Stimulated activated CD8-positive, alpha-beta memory T cell treated with anti-CD3 and anti-CD28 coated beads, Interleukin-7, amount 100 ng/mL, for 48 hours (primary cell): ENCODE data around the gene CENPE.
A peak's percentile ranks its signal among the peaks of the same experiment; 100 is the strongest.

Experiments used
- DNase-seq, 2 donors: peaks; one replicate each; pipeline ENCODE4 v3.0.0-alpha.2; 2020; ENCODE audit warnings: low read depth in 1 of 2; ENCODE audit errors: extremely low read depth in 1 of 2

The CENPE gene

DNA sequence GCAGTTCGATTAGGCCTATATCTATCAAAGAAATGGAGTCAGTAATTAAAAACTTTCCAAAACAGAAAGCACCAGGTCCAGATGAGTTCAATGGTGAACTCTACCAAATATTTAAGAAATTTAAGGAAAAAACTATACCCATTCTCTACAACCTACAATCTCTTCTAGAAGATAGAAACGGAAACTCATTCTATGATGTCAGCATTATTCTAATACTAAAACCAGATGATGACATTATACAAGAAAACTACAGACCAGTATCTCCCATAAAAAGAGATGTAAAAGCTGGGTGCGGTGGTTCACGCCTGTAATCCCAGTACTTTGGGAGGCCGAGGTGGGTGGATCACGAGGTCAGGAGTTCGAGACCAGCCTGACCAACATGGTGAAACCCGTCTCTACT, 69.0 kb downstream of the CENPE start:
- DNase-seq, result no peak

DNA sequence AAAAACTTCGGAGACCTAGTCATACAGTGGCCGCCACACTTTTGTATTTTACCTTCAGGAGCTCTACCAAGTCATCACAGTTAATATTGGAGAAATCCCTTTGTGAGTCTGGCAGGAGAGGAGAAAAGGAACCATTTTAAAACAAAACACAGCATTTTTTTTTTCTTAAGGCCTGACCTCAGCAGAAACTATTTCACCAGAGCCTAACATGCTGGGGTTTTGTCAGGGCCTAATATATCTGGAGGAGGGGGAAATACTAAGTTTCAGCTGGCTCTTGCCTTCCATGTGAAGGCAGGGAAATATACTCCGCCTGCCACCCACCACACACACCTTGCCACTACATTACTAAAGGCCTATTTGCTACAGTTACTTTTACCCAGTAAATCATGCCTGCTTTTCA, 72.0 kb downstream of the CENPE start:
- DNase-seq, result no peak

DNA sequence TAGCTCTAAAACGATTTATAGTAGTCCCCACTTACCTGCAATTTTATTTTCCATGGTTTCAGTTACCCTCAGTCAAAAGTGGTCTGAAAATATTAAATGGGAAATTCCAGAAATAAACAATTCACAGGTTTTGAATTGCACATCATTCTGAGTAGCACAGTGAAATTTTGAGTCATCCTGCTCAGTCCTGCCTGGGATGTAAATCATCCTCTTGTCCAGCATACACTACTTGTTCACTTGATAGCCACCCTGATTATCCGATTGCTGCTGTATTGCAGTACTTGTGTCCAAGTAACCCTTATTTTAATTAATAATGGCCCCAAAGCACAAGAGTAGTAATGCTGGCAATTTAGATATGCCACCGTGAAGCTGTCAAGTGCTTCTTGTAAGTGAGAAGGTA, 75.0 kb downstream of the CENPE start:
- DNase-seq, result no peak

DNA sequence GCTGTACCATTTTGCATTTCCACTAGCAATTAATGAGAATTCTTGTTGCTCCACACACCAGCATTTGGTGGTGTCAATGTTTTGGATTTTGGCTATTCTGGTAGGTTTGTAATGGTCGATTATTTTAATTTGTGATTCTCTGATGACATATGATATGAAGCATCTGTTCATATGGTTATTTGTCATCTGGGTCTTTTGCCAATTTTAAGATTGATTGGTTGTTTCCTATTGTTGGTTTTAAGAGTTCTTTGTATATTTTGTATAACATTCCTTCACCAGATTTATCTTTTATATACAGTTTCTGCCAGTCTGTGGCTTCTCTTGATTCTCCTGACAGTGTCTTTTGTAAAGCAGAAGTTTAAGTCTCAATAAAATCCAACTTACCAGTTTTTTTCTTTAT, 80.0 kb downstream of the CENPE start:
- no peak for DNase-seq

DNA sequence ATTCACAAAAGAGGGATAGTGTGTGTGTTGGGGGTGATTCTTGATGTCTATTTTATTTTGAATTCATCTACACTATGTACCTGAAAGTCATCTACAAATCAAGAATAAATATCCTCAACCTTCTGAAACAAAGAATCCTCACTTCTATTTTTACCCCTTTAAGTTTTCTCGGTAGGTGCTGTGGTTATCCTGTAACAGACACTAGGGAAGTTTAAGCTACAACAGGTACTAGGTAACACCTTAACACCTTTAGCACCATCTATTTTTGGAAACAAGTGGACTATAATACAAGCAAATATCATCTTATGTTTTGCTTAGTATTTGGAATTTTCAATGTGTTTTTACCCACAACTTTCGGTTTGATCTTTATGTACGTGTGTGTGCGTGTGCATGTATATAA, 86.5 kb downstream of the CENPE start:
- no peak for DNase-seq

DNA sequence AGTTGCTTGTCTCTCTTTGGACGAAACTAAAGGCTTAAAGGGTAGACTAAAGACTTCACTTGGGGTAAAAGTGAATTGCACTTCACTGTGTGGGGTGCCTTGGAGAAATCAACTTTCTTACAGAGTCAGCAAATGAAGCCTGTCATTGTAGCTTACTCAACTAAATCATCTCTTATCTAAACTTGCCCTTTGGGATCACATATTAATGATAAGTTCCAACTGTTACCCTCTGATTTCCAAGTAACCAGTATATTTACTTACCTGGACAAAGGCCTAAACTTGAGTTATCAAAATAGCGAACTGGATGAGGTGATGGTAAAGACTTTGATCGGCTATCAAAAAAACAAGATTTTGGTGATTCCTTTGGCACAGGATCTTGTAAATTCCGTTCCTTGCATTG, 89.6 kb downstream of the CENPE start:
- DNase-seq, result no peak

DNA sequence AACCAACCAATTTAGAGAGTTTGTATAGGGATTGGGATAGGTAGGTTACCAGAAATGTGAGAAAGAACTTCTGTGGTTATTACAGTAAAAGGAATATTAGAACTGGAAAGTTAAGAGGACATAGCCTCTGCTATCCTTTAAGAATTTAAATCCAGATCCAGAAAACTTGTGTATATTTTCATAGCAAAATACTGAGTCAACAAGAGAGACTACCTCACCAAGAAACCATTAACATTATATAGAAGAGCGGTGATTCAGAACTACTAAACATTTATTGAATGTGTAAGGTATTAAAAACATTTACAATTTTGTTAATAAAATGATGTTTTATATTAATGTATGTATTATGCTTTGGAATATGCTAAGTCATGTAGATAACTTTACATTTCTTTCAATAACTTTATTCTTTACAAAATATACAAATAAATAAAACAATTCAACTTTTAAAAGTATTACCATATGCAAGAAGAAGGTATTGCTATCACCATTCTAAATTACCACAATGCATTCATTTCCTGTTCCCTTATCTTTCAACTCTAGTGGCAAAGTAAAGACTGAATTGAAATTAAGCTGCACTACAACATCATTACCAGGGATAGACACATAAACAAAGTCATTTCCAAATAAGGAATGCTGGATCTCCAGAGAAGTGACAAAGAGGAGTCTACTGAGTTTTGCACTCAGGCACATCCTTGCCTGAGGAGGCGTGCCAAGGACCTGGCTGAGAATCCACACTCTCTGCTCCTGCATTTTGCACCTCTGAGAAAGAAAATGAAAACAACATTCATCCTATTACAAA, 92.4 kb downstream of the CENPE start:
- DNase-seq, result no peak

DNA sequence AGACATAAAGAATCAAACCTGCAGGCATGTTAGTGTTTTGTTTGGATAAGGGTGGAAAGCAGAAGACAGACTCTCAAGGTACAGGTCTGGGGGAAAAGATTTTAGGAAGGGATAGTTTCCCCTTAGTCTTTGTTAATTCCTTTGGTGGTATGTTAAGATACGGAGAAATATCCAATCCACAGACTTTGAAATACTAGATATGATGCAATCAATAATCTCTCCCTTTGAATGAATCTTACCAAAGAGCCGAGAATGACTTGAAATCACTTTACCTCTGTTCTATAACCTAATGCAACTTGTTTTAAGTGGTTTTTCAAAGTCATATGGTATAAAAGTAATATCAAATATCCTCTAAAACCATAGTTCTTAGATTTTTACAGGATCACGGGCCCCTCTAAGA, 93.3 kb downstream of the CENPE start:
- no peak for DNase-seq

DNA sequence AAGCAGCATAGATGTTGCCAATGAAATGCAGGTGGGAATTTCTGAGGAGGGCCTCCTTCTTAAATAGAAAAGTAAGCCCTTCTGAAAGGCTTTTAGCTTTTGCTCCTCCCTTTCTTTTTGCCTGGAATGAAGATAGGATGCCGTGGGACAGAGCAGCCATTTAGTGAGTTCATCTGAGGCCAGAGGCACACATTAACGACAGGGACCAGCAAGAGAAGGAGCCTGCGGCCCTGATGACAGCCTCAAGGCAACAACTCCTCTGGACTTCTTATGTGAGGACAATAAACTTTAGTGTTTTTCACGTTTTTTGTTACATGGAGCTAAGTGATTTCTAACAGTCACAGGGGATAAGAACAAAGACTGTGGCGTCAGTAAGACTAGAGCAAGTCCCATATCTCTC, 97.5 kb downstream of the CENPE start:
- no peak for DNase-seq

DNA sequence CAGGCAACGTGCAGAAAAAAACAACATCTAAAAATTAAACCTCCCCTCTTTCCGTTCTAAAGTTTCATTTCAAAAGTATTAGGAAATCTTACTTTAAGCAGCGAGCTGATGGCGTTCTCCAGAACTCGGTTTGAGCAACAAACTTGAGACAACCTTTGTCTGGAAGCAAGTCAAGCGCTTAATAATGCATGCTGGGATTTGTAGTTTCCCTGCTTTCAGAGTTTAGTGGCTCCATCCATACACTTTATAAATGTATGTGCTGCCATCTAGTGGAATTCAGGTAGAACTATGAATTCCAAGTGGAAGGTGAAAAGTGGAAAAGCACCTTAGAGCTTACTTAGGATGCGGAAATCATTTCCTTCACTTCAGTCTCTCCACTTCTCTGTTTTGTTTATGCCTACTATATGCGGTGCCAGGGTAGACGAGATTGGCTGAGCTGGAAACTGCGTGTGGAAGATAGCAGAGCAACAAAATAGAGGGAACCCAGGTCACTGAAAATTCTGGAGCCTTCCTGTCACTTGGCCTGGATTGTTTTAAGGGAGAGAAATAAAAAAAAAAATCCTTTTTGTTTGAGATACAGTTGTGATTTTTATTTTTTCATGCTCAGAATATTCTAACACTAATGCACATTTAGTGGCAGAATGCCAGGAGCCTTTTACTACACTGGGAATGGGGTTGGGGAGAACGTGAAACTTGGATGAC, 98.3 kb downstream of the CENPE start, which contains the start of gene BDH2:
BDH2 (minus strand) TSS at position 144 of the 702 bp plus-strand sequence. CDS start 3,580 bp downstream, outside the sequence.
- DNase-seq, result peak in 1 of 2 donors; percentile 32

DNA sequence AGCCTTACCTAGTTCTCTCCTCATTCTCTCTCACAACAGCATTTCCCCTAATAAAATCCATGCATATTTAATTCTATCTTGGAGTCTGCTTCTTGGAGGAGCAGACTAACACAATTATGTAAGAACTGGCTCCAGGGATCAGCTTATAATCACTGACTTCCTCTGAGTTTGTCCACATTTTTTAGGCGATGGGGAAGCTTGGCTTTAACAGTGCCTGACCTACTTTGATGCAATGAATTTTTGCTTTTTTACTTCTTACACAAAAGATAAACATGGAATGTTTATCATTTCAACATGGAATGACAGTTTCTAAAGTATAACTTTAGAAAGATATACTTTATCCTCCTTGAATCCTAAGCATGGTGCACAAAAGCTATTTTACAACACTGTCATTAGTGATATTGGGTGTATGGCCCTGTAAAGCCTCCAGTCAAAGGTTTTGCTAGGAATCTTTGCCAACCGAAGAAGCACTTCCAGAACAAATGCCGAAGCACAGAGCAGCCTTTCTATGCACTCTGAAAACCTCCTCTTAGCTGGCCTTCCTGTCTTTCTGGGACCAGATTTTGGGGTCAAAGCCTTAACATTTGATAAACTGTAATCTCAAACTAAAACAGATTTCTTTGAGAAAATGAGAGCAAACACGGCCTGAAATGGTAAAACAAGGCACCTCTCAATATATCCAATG, 99.2 kb downstream of the CENPE start:
- DNase-seq, result no peak

DNA sequence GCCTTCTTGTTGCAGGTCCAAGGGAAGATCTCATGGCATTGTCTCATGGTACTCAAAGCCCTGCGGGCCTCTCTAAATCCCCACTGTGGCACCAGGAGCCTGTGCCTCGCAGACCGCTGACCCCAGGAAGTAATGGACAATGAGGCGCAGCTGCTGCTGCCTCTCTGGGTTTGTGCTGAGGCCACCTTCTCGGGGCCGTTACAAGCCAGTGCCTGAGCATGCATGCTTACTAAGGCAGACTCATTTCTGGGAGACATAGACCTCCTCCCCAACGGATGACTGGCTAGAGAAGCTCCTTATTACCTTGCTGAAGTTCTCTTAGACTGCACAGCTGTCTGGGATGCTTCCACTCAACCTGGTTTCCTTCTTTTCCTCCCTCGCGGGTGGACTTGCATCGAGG, 99.8 kb downstream of the CENPE start:
- no peak for DNase-seq

DNA sequence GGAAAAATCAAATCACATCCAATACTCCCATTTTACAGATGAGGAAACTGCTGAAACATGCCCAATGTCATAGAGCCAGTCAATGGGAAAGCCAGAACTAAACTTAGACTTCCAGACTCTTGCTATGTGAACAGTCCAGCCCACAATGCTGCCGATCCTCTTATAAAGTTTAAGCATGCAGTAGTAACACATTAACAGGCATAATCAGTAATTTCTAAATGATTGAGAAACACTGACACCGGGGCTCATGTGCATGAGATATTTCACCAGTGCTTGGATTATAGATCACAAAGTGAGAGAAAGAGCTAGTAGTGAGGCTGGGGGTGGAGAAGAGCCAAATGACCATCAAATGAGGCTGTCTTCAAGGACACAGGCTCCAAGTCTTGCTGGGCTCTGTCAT, 101.0 kb downstream of the CENPE start:
- no peak for DNase-seq

DNA sequence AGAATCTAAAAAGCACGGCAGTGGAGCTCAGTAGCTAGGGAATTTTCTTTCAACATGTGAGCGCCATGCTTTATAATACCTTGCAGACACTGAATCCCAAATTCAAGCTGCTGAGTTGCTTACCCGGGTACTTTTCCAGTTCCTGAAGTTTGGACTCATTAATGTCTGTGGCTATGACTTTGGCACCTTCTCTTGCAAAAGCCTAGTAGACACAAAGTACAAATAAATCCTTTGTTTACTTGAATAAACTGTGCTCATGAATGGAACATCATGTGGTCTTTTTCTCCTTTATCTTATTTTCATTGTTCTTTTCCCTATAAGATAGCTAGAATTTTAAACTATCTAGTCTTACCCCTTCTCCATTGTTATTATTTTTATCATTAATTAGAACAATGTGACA, 103.1 kb downstream of the CENPE start:
- no peak for DNase-seq

DNA sequence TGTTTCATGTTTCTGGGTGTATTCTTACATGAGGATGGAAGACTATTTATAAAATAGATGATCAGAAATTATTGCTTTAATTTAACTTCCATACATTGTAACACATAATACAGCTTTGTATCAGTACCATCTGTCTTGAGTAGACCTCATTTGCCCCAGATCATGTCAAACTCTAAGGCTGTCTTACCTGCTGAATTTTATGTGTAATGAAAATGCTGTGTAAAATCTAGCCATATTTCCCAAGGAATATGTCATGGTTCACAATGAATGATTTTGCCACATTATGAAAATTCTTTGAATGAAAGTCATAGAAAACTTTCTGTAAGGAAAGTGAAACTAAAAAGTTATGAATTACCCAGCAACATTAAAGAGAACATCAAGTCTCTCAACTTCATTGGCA, 105.9 kb downstream of the CENPE start:
- no peak for DNase-seq

DNA sequence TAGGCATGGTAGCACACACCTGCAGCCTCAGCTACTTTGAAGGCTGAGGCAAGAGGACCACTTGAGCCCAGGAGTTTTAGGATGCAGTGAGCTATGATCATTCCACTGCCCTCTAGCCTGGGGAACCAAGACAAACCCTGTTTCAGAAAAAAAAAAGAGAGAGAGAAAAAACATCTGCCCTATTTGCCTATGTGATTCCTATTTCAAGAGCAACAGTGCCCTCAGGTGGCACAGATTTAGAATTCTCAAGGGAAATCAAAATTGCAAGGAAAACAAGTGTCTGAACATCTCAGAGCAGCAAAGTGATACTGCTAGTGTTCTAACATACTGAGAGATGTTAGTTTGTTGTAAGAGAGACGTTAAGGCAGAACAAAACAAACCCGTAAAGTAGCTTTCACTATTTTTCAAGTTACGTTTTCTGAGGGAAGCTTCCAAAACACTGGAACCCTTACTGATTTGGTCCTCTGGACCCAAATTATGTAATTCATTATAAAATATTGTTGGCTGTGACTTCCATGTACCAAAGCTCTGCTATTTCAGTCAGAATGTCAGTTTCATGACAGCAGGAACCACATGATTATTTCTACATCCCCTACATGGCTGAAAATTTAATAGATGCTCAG, 106.4 kb downstream of the CENPE start:
- DNase-seq, result no peak

DNA sequence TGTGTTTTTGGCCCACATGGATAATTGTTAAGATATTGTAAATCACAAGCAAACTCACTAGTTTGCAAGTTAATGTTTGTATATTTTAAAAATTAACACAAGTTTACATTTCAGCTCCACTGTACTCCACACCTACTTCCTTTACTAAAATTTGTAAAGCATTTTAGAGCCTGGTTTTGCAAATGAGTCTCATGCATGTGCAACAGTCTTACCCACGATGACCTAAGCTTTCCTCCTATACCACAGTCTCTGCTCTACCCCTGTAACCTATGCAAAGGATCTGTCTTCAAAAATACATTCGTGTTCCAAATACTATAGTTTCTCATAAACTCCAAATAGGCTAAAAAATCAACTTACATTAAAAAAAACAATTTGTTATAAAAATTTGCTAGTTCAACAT, 108.7 kb downstream of the CENPE start:
- DNase-seq, result no peak

DNA sequence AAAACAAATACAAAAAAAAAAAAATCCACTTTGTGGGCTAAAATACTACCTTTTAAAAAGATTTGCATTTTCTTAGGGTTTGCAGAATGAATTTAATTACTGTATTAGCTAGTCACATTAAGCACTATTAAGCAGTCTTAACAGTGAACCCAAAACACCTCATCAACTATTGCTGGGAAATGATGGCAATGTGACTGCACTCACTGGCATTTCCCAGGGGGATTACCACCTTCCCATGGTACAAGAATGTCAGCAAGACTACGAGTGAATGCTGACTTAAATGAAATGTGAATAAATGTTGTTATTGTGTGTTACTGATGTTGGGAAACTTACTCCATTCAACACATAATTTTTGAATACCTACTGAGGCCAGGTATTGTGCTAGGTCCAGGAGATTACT, 111.6 kb downstream of the CENPE start:
- DNase-seq, result no peak

DNA sequence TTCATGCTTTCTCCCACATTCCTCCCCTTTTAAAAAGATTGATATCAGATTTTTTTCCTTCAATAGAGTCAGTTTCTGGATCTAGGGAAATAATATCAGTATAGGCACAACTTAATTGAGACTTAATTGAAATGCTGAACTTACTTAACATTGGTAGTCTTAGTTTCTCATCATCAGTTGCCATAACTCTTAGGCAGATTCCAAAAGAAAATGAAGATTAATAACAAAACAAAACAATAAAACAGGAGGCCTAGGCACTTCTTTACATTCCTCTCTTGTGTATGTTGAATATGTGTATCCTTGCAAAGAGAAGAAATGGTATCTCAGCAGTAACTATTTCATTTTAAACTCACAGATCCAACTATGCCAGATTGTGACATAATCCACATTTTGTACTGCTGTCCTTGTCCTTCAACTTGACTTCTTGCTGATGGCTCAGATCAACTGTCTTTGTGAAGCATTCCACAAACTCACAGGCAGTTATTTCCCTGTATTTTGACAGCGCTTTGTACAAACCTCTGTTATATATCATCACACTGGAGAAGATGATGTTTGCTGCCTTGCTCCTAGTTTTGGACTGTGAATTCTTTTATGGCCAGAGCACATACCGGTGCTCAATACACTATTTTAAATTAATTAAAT, 112.5 kb downstream of the CENPE start:
- DNase-seq, result no peak

DNA sequence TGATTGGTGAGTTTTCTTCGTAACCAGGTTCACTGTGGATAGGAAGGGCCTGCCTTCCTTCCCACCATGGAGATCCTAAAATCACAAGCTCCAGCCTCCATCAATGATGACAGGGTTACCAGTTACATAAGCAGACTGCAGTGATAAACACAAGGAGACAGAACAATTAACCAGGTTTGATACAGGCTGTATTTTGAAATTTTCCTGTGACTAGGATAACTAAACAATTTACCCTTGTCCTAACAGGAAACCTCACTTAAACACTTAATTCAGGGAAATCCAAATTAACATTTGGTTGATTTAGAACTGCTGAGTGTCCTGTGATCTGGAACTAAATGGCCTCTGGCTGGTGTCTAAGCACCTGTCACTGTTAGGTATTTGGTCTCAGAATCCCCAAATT, 118.5 kb downstream of the CENPE start:
- no peak for DNase-seq

DNA sequence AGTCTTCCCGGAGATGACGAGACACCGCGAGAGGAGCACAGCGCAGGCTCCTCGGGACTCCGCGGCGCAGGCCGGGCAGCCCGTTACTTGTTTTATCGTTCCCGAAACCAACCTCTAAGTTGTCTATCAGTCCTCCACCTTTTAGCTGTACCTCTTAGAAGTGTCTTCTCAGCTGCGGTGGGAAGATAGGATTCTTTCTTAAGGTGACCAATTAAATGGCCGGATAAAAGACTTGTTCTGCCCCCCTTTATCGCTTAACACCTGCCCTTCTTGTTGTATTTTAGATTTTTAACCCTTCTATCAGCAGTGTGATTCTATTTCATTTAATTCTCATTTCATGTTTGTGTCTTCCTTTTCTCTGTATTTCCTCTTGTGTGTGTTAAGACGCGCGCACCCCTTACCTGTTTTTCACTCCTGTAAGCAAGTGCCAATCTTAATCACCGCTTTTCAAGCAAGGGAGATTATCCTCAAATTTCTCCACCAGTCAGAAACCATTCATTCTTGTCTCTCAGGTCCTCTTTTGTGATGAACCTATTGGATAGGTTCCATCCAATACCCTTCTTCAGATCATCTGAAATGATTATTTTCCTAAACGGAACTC, 121.3 kb downstream of the CENPE start, which contains the start of gene SLC9B2:
SLC9B2 (minus strand) TSS at position 15 of the 601 bp plus-strand sequence. CDS start 9,211 bp downstream, outside the sequence.
- no peak for DNase-seq
